ENCODE measurements around the gene PRKAG3. TPM values are rescaled to one million over a fixed set of nuclear protein-coding genes. Genes with fewer than 3 reads are reported as not detected.
A peak's percentile ranks its signal among the peaks of the same experiment; 100 is the strongest.

PRKAG3 gene
- total and polyA plus RNA-seq, 9 of the 15 experiments (the other 6 are each of a cell fraction or from before 2014, with no cell fraction given) = not detected

DNA sequence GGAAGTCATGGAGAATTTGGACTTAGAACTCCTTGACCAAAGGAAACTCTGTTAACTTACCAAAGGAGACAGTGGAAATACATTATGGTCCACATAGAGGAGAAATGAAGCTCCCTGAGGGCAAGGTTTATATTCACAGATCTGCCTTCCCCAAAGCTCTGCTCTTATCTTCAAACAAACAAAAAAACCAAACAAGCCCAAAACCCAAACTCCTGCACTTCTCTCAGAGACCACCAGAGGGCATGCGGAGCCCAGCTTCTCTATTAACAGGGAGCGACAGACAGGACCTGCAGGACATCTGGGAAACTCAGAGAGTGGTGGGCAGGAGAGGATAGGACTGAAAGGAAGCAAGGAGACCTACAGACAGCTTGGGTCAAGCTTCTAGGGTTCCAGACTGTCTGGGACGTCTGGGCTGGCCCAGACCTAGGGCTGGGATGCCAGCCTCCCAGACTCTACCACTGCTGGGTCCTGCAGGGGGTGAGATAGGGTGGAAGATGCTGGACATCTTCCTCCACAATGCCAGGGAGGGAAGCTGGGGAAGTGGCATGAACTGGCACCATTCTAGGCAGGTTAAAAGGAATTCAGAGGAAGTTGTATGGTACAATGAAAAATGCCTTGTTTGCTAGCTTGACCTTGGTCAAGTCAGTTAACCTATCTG, 45.1 kb upstream of the PRKAG3 start (continued):
- TF ChIP-seq, protein P1, sequence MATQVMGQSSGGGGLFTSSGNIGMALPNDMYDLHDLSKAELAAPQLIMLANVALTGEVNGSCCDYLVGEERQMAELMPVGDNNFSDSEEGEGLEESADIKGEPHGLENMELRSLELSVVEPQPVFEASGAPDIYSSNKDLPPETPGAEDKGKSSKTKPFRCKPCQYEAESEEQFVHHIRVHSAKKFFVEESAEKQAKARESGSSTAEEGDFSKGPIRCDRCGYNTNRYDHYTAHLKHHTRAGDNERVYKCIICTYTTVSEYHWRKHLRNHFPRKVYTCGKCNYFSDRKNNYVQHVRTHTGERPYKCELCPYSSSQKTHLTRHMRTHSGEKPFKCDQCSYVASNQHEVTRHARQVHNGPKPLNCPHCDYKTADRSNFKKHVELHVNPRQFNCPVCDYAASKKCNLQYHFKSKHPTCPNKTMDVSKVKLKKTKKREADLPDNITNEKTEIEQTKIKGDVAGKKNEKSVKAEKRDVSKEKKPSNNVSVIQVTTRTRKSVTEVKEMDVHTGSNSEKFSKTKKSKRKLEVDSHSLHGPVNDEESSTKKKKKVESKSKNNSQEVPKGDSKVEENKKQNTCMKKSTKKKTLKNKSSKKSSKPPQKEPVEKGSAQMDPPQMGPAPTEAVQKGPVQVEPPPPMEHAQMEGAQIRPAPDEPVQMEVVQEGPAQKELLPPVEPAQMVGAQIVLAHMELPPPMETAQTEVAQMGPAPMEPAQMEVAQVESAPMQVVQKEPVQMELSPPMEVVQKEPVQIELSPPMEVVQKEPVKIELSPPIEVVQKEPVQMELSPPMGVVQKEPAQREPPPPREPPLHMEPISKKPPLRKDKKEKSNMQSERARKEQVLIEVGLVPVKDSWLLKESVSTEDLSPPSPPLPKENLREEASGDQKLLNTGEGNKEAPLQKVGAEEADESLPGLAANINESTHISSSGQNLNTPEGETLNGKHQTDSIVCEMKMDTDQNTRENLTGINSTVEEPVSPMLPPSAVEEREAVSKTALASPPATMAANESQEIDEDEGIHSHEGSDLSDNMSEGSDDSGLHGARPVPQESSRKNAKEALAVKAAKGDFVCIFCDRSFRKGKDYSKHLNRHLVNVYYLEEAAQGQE (IDR thresholded peaks at IDR 0.05; ENCODE audit: borderline replicate concordance) = peak; percentile 76; the same call in 1 of the 2 replicates
- TF ChIP-seq, protein P1 (CRISPR knock-in tag; IDR thresholded peaks at IDR 0.05; ENCODE audit: low read depth) = no peak
- TF ChIP-seq FOSL1 (tag; conservative IDR thresholded peaks at IDR 0.05) (no peak), SMC3 (conservative IDR thresholded peaks at IDR 0.05; ENCODE audit: insufficient read depth, low read depth, low read length) (peak; percentile 70), TCF3 (CRISPR knock-in tag; IDR thresholded peaks at IDR 0.05) (no peak), HCFC1 (IDR thresholded peaks at IDR 0.05; ENCODE audit: low read depth, low read length) (no peak), ARHGAP35 (IDR thresholded peaks at IDR 0.05; ENCODE audit: partially characterized antibody) (no peak), SRSF1 (IDR thresholded peaks at IDR 0.05; ENCODE audit: low read depth, low read length) (no peak), ZNF384 (IDR thresholded peaks at IDR 0.05; ENCODE audit: low read depth, low read length) (peak; percentile 52; the same call in 1 of the 2 replicates), DDX20 (tag; IDR thresholded peaks at IDR 0.05; ENCODE audit: low read depth) (no peak), KLF16 (IDR thresholded peaks at IDR 0.05) (no peak), XRCC4 (IDR thresholded peaks at IDR 0.05; ENCODE audit: extremely low read depth, insufficient read depth, insufficient read length) (no peak), ILK (tag; IDR thresholded peaks at IDR 0.05; ENCODE audit: borderline replicate concordance, low read depth) (no peak), TRIM28 (IDR thresholded peaks at IDR 0.05) (peak; percentile 70; the same call in 1 of the 2 replicates), ZNF316 (IDR thresholded peaks at IDR 0.05) (peak; percentile 77), STAG1 (CRISPR knock-in tag; IDR thresholded peaks at IDR 0.05; ENCODE audit: borderline replicate concordance) (peak; percentile 48; the same call in 1 of the 2 replicates), HDAC2 (IDR thresholded peaks at IDR 0.05) (no peak), ELF1 (tag; IDR thresholded peaks at IDR 0.05) (no peak)
- TF ChIP-seq, protein P2, sequence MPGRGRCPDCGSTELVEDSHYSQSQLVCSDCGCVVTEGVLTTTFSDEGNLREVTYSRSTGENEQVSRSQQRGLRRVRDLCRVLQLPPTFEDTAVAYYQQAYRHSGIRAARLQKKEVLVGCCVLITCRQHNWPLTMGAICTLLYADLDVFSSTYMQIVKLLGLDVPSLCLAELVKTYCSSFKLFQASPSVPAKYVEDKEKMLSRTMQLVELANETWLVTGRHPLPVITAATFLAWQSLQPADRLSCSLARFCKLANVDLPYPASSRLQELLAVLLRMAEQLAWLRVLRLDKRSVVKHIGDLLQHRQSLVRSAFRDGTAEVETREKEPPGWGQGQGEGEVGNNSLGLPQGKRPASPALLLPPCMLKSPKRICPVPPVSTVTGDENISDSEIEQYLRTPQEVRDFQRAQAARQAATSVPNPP (IDR thresholded peaks at IDR 0.05; ENCODE audit: borderline replicate concordance, insufficient read depth, insufficient read length) = no peak
- TF ChIP-seq, protein P3, sequence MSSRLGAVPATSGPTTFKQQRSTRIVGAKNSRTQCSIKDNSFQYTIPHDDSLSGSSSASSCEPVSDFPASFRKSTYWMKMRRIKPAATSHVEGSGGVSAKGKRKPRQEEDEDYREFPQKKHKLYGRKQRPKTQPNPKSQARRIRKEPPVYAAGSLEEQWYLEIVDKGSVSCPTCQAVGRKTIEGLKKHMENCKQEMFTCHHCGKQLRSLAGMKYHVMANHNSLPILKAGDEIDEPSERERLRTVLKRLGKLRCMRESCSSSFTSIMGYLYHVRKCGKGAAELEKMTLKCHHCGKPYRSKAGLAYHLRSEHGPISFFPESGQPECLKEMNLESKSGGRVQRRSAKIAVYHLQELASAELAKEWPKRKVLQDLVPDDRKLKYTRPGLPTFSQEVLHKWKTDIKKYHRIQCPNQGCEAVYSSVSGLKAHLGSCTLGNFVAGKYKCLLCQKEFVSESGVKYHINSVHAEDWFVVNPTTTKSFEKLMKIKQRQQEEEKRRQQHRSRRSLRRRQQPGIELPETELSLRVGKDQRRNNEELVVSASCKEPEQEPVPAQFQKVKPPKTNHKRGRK (tag; IDR thresholded peaks at IDR 0.05) = no peak

All from K562 (cell line).